MCF 10A (cell line): ENCODE data around the gene ITGB3BP. TPM values are rescaled to one million over a fixed set of nuclear protein-coding genes. Genes with fewer than 3 reads are reported as not detected.

ENCODE experiments used
- BruUV-seq: library from RNA; stranded (reverse); fragments of 400-500 nt; replicated peaks from 2 replicates; lab custom pipeline; 2021; lab: Mats Ljungman, UMichigan
- CTCF ChIA-PET: fragments of 300-600 bp; sonication (Branson Sonifier 250); formaldehyde crosslinking; extraction: SDS; loops from one replicate; lab custom pipeline; 2021; ENCODE audit warnings: antibody characterized with exemption, inconsistent platforms; lab: Yijun Ruan, JAX
- POLR2A ChIA-PET: fragments of 300-600, 350-650 bp; sonication (Branson Sonifier 250); formaldehyde crosslinking; extraction: SDS; loops from one replicate; lab custom pipeline; 2020; ENCODE audit warnings: antibody characterized with exemption, inconsistent platforms; lab: Yijun Ruan, JAX
- DNase-seq: peaks from one replicate; pipeline ENCODE4 v3.0.0-alpha.2; 2018; ENCODE audit not compliant: unreplicated experiment
- H3K27ac Mint-ChIP-seq: one replicate; pipeline ENCODE4 v1.8.0; 2022; ENCODE audit warnings: mild to moderate bottlenecking, low read depth, mixed read lengths; ENCODE audit not compliant: unreplicated experiment
- H3K27me3 Mint-ChIP-seq: one replicate; pipeline ENCODE4 v1.8.0; 2022; ENCODE audit warnings: mixed read lengths; ENCODE audit not compliant: insufficient read depth, unreplicated experiment
- H3K36me3 Mint-ChIP-seq: one replicate; pipeline ENCODE4 v1.8.0; 2022; ENCODE audit warnings: mild to moderate bottlenecking, moderate library complexity, mixed read lengths; ENCODE audit not compliant: insufficient read depth, unreplicated experiment
- H3K4me1 Mint-ChIP-seq: one replicate; pipeline ENCODE4 v1.8.0; 2022; ENCODE audit warnings: mixed read lengths; ENCODE audit not compliant: insufficient read depth, unreplicated experiment
- H3K4me3 Mint-ChIP-seq: one replicate; pipeline ENCODE4 v1.8.0; 2022; ENCODE audit warnings: mild to moderate bottlenecking, moderate library complexity, mixed read lengths; ENCODE audit not compliant: unreplicated experiment
- H3K9me3 Mint-ChIP-seq: one replicate; pipeline ENCODE4 v1.8.0; 2022; ENCODE audit warnings: mixed read lengths; ENCODE audit not compliant: unreplicated experiment
- intact Hi-C: fragments of 100-400 bp; cut with micrococcal nuclease; formaldehyde crosslinking; loops from 2 replicates; pipeline ENCODE4 v1.14.1; 2022
- total RNA-seq: library from RNA; stranded (reverse); gene quantifications from 2 replicates; pipeline ENCODE4 v1.2.3, GENCODE V29; 2022
- TF ChIP-seq, protein P1 (sequence below): fragments of 200-600 bp; IDR thresholded peaks from one replicate; pipeline ENCODE4 v1.8.0; 2022; ENCODE audit warnings: antibody characterized with exemption, mild to moderate bottlenecking; ENCODE audit not compliant: unreplicated experiment

ITGB3BP gene
- total RNA-seq, 1 experiment from 2014 or later = 31.8 TPM

DNA sequence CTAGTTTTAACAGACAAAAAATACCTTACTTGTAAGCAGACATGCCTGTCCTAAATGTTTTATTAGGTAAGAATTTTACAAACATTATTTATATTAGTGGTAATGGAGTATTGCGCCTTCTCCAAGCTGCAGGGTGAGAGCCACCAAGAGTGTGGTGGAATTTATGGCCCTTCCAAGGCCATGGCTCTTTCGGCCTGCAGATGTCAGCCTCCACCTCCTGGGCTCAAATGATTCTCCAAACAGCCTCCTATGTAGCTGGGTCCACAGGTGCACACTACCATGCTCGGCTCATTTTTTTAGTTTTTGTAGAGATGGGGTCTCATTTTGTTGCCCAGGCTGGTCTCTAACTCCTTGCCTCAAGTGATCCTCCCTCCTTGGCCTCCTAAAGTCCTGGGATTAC is 56.3 kb downstream of the ITGB3BP start:
- intact Hi-C loops = no loop called here
- CTCF ChIA-PET = interaction anchor here (1.6 kb wide), 1 partner anchor 72 kb away, joined by 7 read pairs; no protein-coding TSS in a partner anchor
- Mint-ChIP-seq H3K27ac (no peak overlapping the region), H3K4me3 (no peak overlapping the region), H3K9me3 (no peaks in the 10 kb centered on the region), H3K4me1 (no peaks in the 10 kb centered on the region), H3K36me3 (no peaks in the 10 kb centered on the region), H3K27me3 (no peaks in the 10 kb centered on the region)
- peak; percentile 10 for DNase-seq
- POLR2A ChIA-PET = interaction anchor here (0.7 to 1.7 kb wide), 4 partner anchors 9 to 1040 kb away, joined by 3 to 4 read pairs (median 4); no protein-coding TSS in a partner anchor
- TF ChIP-seq, protein P1, sequence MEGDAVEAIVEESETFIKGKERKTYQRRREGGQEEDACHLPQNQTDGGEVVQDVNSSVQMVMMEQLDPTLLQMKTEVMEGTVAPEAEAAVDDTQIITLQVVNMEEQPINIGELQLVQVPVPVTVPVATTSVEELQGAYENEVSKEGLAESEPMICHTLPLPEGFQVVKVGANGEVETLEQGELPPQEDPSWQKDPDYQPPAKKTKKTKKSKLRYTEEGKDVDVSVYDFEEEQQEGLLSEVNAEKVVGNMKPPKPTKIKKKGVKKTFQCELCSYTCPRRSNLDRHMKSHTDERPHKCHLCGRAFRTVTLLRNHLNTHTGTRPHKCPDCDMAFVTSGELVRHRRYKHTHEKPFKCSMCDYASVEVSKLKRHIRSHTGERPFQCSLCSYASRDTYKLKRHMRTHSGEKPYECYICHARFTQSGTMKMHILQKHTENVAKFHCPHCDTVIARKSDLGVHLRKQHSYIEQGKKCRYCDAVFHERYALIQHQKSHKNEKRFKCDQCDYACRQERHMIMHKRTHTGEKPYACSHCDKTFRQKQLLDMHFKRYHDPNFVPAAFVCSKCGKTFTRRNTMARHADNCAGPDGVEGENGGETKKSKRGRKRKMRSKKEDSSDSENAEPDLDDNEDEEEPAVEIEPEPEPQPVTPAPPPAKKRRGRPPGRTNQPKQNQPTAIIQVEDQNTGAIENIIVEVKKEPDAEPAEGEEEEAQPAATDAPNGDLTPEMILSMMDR = no peak
- no TSS peak for BruUV-seq

DNA sequence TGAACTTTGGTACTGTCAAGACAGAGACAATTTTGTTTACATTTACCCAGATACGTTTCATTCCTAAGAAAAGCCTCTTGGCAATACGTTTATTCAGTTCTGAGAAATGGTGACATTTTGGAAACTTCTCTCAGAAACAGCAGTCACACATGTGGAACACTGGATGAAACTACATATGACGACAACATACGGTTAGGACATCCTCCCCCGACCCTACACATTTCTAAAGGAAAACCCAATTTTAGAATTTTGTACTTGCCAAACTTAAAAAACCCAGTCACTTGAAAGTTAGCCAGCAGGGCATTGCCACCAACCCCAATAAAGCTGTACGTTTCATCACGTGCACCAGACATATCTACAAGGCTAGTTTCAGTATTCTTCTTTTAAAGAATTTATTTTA is 56.8 kb downstream of the ITGB3BP start:
- intact Hi-C loops = no loop called here
- no TSS peak for BruUV-seq
- H3K27me3 Mint-ChIP-seq = no peaks in the 10 kb centered on the region
- no peak overlapping the region for H3K27ac Mint-ChIP-seq
- no peaks in the 10 kb centered on the region for H3K36me3 Mint-ChIP-seq
- TF ChIP-seq, protein P1 = no peak
- POLR2A ChIA-PET = interaction anchor here (0.7 to 1.7 kb wide), 4 partner anchors 9 to 1040 kb away, joined by 3 to 4 read pairs (median 4); no protein-coding TSS in a partner anchor
- H3K4me3 Mint-ChIP-seq = no peak overlapping the region
- DNase-seq = no peak
- H3K4me1 Mint-ChIP-seq = no peaks in the 10 kb centered on the region
- CTCF ChIA-PET = interaction anchor here (0.6 to 1.6 kb wide), 2 partner anchors 72 to 80 kb away, joined by 3 to 7 read pairs; no protein-coding TSS in a partner anchor
- H3K9me3 Mint-ChIP-seq = no peaks in the 10 kb centered on the region

DNA sequence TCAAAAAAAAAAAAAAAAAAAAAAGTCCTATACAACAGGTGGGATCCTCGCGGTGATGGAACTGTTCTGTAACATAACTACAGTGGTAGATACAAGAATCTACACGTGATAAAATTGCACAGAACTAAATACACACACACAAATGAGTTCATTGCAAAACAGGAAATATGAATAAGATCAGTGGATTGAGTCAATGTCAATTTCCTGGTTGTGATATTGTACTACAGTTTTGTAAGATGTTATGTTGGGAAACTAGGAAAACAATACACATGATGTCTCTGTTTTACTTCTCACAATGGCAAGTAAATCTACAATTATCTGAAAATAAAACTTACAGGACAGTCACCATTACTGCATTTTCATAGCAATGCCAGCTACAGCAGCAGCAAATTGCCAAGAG is 59.8 kb downstream of the ITGB3BP start:
- intact Hi-C loops = no loop called here

GRCh38 chr1:63461661-63462230 is 61.3 kb downstream of the ITGB3BP start:
- H3K4me1 Mint-ChIP-seq = no peaks in the 10 kb centered on the region
- CTCF ChIA-PET = interaction anchor here (2.0 kb wide), 1 partner anchor 20 kb away, joined by 5 read pairs; no protein-coding TSS in a partner anchor
- POLR2A ChIA-PET = interaction anchor here (0.7 kb wide), 1 partner anchor 51 kb away, joined by 3 read pairs; no protein-coding TSS in a partner anchor
- no peak overlapping the region for H3K27ac Mint-ChIP-seq
- no peak overlapping the region for H3K4me3 Mint-ChIP-seq
- TF ChIP-seq, protein P1 = no peak
- H3K27me3 Mint-ChIP-seq = no peaks in the 10 kb centered on the region
- no peaks in the 10 kb centered on the region for H3K36me3 Mint-ChIP-seq
- intact Hi-C loops = no loop called here
- no peak for DNase-seq
- no peaks in the 10 kb centered on the region for H3K9me3 Mint-ChIP-seq
- no TSS peak for BruUV-seq

More for the DNA sequence above, 59.8 kb downstream of the ITGB3BP start:
- Mint-ChIP-seq H3K27me3 (no peaks in the 10 kb centered on the region), H3K27ac (no peak overlapping the region), H3K4me1 (no peaks in the 10 kb centered on the region), H3K4me3 (no peak overlapping the region), H3K36me3 (no peaks in the 10 kb centered on the region), H3K9me3 (no peaks in the 10 kb centered on the region)
- DNase-seq = peak; percentile 82
- CTCF ChIA-PET = no interaction called here
- TF ChIP-seq, protein P1 = no peak
- POLR2A ChIA-PET = no interaction called here
- BruUV-seq = no TSS peak
